Measurements from ENCODE around the gene STMP1.
"Not testable (repeated sequence)": the region's sequence is repeated elsewhere in the genome, so short reads cannot be mapped to it uniquely, and the experiment has no call there.

STMP1 gene

DNA sequence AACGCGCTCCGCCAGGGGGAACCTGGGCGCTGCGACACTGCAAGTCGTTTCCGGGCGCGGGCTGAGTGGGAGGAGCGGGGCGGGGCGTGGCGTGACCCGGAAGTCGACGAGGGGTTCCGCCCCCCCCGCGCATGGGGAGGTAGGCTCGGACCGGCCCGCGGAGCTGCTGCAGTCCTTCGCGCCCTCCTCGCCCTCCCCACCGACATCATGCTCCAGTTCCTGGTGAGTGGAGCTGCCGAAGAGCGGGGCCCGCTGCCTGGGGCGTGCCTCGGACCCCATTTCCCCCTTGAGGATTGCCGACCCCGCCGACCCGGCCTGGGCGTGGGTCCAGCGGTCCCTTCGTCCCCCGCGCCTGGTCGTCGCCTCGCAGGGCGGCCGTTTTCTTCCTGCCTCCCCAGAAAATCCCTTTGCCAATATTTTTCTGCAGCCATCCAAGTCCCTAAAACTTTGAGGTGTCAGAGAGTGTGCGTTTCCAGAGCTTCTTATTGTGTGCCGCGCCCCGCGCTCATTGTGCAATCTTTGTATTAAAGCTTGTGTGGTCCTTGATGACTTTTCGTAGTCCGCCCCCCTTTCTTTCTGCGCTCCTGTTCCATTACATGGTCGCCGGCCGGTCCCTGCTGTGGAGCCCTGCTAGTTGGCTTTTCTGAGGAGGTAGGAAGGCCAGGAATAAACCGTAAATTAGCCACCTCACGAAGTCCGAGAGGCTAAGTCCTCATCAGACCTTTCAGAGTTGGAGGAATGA lies at the start of gene STMP1:
STMP1 (plus strand) TSS at position 142 of the 742 bp plus-strand sequence.
- Histone ChIP-seq H3K4me1 (ENCODE audit: insufficient read depth, low read length) (no peaks in the 10 kb centered on the region; the same call in 1 of the 2 replicates), H3K9ac (ENCODE audit: low read depth, low read length) (peak within 1 kb of the TSS; percentile 86), H3K9me3 (ENCODE audit: control insufficient read depth, insufficient read depth, low read length) (no peaks in the 10 kb centered on the region), H3K36me3 (ENCODE audit: insufficient read depth, low read length) (no peaks in the 10 kb centered on the region; the same call in 1 of the 2 replicates)

DNA sequence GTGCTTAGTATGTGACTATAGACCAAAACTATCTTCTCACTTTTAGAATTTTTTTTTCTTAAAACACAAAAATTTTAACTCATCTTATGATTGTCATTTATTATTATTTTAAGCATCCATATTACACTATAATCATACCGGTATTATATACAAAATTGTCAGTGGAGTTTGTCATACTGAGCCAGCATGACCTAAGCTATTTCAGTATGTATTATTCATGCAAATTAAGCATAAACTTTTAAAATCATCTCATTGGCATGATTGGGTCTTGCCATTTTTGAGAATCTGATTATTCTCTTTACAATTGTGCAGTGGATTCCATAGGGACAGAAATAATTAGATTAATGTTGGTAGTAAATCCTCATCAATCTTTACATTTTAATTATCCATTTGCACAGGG lies 46.2 kb upstream of the STMP1 start:
- Histone ChIP-seq H3K9ac (ENCODE audit: low read depth, low read length) (no peak overlapping the region), H3K36me3 (ENCODE audit: insufficient read depth, low read length) (peaks cover 8% of the 10 kb centered on the region), H3K4me1 (ENCODE audit: insufficient read depth, low read length) (no peaks in the 10 kb centered on the region)

DNA sequence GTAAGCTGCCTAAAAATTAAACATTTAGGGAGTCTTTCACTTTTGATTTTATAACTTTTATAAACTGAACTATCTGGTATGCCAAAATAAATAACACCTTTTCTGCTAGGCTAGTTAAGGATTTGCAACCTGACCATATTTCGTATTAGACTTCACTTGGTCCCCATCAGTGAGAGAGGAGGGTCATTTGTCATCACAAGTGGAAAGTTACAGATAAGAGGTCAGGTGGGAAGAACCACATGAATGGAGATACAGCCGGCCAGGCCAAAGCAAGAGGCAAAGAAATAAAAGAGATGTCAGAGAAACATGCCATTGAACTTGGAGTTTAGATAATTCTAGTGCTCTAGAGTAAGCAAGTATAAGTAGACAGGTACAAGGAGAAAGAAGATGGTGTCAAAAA lies 44.5 kb upstream of the STMP1 start:
- Histone ChIP-seq H3K4me1 (ENCODE audit: insufficient read depth, low read length) (no peaks in the 10 kb centered on the region), H3K36me3 (ENCODE audit: insufficient read depth, low read length) (peaks cover 12% of the 10 kb centered on the region), H3K9me3 (ENCODE audit: control insufficient read depth, insufficient read depth, low read length) (no peaks in the 10 kb centered on the region), H3K9ac (ENCODE audit: low read depth, low read length) (no peak overlapping the region)

More for the DNA sequence above, 46.2 kb upstream of the STMP1 start:
- no peaks in the 10 kb centered on the region for H3K9me3 ChIP-seq (ENCODE audit: control insufficient read depth, insufficient read depth, low read length)

DNA sequence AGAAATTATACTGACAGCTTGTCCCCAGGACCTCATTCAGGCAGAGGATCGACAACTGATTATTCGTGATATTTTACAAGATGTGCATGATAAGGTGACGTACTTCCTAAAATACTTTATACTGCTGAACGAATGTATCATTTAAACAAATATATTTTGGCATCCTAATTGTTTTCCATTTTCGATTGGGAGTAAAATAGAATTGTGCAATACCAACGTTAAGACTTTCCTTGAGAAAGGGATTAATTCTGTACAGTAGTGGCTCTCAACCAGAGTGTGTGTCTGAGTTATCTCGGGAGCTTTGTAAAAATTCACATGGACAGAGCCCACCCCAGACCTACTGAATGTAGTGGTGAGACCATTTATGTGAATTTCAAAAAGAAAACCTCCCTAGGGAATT lies 43.8 kb upstream of the STMP1 start:
- H3K36me3 ChIP-seq (ENCODE audit: insufficient read depth, low read length), result peaks cover 12% of the 10 kb centered on the region
- H3K4me1 ChIP-seq (ENCODE audit: insufficient read depth, low read length), result no peaks in the 10 kb centered on the region
- no peak overlapping the region for H3K9ac ChIP-seq (ENCODE audit: low read depth, low read length)
- no peaks in the 10 kb centered on the region for H3K9me3 ChIP-seq (ENCODE audit: control insufficient read depth, insufficient read depth, low read length)

DNA sequence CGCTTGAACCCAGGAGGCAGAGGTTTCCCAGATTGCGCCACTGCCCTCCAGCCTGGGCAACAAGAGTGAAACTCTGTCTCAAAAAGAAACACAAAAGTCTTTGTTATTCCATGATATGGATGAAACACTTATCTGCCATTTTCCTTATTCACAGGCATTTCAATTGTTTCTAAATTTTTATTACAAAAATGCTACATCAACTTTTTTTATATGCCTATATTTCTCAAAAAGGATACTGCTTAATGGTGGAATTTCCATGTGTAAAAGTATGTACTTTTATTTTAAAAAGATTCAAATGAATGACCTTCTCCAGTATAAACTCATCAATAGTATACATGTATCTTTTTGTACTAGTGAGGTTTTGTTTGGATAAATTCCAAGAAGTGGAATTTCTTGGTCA lies 41.9 kb upstream of the STMP1 start:
- Histone ChIP-seq H3K36me3 (ENCODE audit: insufficient read depth, low read length) (peaks cover 18% of the 10 kb centered on the region), H3K9me3 (ENCODE audit: control insufficient read depth, insufficient read depth, low read length) (no peaks in the 10 kb centered on the region), H3K9ac (ENCODE audit: low read depth, low read length) (no peak overlapping the region), H3K4me1 (ENCODE audit: insufficient read depth, low read length) (no peaks in the 10 kb centered on the region)

DNA sequence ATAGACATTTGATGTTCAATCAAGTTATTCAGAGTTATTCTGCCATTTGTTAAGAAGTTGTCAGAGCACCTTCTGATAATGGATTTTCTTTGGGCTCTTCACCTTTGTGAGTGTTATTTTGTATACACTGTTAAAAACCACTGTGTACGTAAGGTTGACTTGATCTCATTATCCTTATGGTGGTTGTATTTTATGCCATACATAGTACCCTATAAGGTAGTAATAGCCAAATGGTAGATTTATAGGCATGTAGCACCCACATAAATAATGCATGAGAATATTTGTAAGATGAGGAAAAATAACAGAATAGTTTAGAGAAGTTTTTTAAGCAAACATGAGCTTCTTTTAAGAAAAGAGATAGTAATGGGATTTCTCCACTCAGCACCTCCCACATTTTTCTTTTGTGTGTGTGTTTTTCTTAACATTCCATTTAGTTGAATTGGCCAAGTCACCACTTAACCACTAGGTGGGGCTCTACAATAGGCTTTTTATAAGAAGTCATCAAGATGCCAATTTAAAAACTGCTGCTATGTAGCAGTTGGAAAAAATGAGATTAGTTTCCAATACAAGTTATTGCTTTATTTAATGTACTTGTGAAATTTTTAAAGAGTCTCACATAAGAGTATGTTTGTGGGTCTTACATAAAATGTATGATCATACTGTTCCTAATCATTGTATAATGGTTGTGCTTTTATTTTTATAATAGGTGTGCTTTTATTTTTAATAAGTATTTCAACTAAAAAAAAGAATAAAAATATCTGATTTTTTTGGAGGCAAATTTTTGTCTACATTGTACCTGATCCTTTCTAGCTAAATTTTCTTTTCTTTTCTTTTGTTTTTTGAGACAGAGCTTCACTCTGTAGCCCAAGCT lies 41.1 kb upstream of the STMP1 start:
- Histone ChIP-seq H3K9me3 (ENCODE audit: control insufficient read depth, insufficient read depth, low read length) (no peaks in the 10 kb centered on the region), H3K4me1 (ENCODE audit: insufficient read depth, low read length) (no peaks in the 10 kb centered on the region), H3K36me3 (ENCODE audit: insufficient read depth, low read length) (peaks cover 23% of the 10 kb centered on the region), H3K9ac (ENCODE audit: low read depth, low read length) (no peak overlapping the region)

DNA sequence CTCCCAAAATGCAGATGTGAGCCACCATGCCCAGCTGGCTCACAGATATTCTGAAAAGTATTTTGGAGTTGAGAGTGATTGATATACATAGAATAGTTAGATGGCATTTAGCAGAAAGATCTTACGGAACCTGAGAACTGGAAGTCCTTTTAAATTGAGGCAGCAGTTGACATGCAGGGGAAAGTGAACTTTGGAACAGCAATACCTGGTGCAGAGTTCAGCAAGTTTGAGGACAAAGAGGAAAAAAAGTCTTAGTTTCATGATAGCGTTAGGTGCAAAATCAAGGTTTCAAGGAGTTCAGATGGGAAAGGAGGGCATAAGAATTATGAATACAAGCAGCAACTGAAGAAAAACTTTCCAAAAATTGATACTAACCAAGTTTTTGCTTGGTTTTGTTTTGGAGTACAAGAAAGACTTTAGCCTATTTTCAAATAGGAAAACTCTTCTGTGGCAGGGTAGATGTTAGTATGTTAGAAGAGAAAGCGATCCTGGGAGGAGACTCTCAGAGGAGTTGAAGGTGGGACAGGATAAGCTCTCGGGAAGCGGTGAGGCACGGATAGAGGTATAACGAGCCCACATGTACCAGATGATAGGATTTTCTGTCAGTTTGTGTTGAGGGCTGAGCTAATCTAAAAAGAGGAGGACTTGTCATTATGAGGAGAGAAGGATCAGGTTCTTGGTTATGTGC lies 28.0 kb upstream of the STMP1 start:
- no peak overlapping the region for H3K9ac ChIP-seq (ENCODE audit: low read depth, low read length)
- H3K36me3 ChIP-seq (ENCODE audit: insufficient read depth, low read length), result peaks cover 24% of the 10 kb centered on the region
- H3K4me1 ChIP-seq (ENCODE audit: insufficient read depth, low read length), result no peaks in the 10 kb centered on the region
- H3K9me3 ChIP-seq (ENCODE audit: control insufficient read depth, insufficient read depth, low read length), result no peaks in the 10 kb centered on the region

DNA sequence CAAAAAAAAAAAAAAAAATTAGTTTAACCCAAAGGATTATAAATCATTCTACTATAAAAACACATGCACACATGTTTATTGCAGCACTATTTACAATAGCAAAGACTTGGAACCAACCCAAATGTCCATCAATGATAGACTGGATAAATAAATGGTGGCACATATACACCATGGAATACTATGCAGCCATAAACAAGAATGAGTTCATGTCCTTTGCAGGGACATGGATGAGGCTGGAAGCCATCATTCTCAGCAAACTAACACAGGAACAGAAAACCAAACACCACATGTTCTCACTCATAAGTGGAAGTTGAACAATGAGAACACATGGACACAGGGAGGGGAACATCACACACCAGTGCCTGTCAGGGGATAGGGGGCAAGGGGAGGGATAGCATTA lies 22.6 kb upstream of the STMP1 start:
- H3K9ac ChIP-seq (ENCODE audit: low read depth, low read length); H3K4me1 ChIP-seq (ENCODE audit: insufficient read depth, low read length); H3K9me3 ChIP-seq (ENCODE audit: control insufficient read depth, insufficient read depth, low read length): not testable (repeated sequence)
- H3K36me3 ChIP-seq (ENCODE audit: insufficient read depth, low read length), result peaks cover 34% of the 10 kb centered on the region

DNA sequence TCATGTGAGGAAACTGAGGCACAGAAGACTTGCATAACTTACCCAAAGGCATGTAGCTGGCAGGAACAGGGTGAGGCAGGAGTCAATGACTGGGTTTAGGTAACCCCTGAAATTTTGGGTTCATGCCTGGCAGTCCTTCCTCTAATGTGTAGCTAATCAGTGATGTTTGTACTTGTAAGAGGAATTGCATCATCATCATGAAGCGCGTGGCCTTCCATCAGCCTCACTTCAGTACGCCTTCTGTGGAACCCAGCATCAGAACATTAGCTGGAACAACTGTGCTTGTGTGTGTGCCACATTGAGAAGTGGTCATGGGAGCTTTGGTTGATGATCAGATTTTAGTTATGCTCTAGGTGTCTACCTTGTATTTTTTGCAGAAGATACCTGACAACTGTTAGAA lies 18.2 kb upstream of the STMP1 start:
- no peaks in the 10 kb centered on the region for H3K4me1 ChIP-seq (ENCODE audit: insufficient read depth, low read length)
- H3K36me3 ChIP-seq (ENCODE audit: insufficient read depth, low read length), result peaks cover 22% of the 10 kb centered on the region

DNA sequence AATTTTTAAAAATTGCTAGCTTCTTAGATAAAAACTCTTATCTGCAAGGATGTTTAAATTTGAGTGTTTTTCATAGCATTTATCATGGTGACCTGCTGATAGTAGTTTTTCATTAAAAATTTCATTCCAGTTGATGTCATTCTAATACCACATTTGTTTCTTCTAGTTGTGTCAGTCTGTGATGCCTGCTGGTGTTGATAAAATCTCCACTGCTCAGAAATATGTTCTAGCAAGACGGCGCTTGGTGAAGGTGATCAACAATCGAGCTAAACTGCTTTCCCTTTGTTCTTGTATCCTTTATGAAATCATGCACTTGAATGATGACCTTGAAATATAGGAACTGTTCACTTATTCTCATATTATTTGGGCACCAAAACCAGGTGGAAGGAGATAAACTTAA lies 17.6 kb upstream of the STMP1 start:
- no peaks in the 10 kb centered on the region for H3K9me3 ChIP-seq (ENCODE audit: control insufficient read depth, insufficient read depth, low read length)
- H3K36me3 ChIP-seq (ENCODE audit: insufficient read depth, low read length), result peaks cover 19% of the 10 kb centered on the region
- no peak overlapping the region for H3K9ac ChIP-seq (ENCODE audit: low read depth, low read length)
- H3K4me1 ChIP-seq (ENCODE audit: insufficient read depth, low read length), result no peaks in the 10 kb centered on the region

More for the DNA sequence above, 18.2 kb upstream of the STMP1 start:
- Histone ChIP-seq H3K9ac (ENCODE audit: low read depth, low read length) (no peak overlapping the region), H3K9me3 (ENCODE audit: control insufficient read depth, insufficient read depth, low read length) (no peaks in the 10 kb centered on the region)

DNA sequence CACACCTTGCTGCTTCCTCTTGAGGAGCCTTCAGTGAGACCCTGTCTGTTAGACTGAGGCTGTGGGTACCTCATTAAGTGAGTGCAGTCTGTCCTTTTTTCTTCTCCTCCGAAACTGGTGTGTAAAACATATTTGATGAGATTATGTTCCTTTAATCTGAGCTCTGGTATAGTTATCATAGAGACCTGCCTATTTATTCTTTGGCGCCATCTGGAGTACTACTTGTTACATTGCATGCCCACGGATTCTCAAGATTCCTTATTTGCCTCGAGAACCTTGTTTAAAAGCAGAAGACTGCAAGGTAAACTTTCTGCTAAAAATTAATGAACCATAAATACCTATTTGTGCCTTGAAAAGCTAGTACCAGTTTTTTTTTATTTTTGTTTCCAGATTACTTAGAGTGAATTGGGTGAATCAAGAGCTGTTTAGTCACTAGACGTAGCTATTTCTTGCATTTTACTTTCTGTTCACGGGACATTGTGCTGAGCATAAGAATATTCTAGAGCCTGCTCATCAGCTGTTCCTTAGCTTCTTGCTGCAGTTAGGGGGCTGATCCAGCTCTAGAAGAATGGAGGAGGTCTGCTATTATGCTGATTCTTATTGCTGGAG lies 16.9 kb upstream of the STMP1 start:
- H3K9ac ChIP-seq (ENCODE audit: low read depth, low read length), result no peak overlapping the region
- H3K9me3 ChIP-seq (ENCODE audit: control insufficient read depth, insufficient read depth, low read length), result no peaks in the 10 kb centered on the region
- peaks cover 15% of the 10 kb centered on the region for H3K36me3 ChIP-seq (ENCODE audit: insufficient read depth, low read length)
- H3K4me1 ChIP-seq (ENCODE audit: insufficient read depth, low read length), result no peaks in the 10 kb centered on the region

DNA sequence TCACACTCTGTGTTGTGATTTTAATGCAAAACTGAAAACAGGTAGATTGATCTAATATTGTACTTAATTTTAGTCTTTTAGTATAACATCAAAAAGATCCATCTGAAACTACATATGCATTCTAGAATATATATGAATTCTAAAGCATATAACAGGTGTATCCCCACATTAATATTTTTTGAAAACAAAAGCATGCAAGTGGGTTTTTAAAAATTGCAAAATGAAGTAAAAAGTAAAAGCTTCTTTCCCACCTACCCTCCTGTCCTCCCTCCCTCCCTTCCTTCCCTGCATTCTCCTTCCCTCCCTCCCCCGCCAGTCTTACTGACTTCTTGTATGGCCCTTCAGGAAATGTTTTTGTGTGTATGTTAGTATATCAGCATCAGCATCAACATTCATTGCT lies 14.6 kb upstream of the STMP1 start:
- Histone ChIP-seq H3K9ac (ENCODE audit: low read depth, low read length) (no peak overlapping the region), H3K36me3 (ENCODE audit: insufficient read depth, low read length) (peaks cover 5% of the 10 kb centered on the region), H3K4me1 (ENCODE audit: insufficient read depth, low read length) (no peaks in the 10 kb centered on the region), H3K9me3 (ENCODE audit: control insufficient read depth, insufficient read depth, low read length) (no peaks in the 10 kb centered on the region)

DNA sequence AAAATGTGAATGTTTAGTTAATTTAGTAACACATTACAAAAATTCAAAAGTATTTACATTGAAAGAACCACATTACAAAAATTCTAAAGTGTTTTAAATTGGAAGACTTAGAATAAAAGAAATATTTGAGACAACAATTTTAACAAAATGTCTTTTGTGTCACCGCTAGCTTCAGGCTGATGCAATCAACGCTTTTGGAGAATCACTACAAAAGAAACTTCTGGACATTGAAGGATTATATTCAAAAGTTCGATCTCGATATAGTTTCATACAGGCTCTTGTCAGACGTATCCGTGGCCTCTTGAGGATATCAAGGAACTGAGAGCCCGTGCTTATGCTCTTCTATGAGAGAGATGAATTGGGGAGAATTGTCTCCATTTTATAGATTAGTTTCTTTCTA lies 14.1 kb upstream of the STMP1 start:
- no peak overlapping the region for H3K9ac ChIP-seq (ENCODE audit: low read depth, low read length)
- no peaks in the 10 kb centered on the region for H3K4me1 ChIP-seq (ENCODE audit: insufficient read depth, low read length)
- H3K36me3 ChIP-seq (ENCODE audit: insufficient read depth, low read length), result peaks cover 5% of the 10 kb centered on the region
- H3K9me3 ChIP-seq (ENCODE audit: control insufficient read depth, insufficient read depth, low read length), result no peaks in the 10 kb centered on the region

DNA sequence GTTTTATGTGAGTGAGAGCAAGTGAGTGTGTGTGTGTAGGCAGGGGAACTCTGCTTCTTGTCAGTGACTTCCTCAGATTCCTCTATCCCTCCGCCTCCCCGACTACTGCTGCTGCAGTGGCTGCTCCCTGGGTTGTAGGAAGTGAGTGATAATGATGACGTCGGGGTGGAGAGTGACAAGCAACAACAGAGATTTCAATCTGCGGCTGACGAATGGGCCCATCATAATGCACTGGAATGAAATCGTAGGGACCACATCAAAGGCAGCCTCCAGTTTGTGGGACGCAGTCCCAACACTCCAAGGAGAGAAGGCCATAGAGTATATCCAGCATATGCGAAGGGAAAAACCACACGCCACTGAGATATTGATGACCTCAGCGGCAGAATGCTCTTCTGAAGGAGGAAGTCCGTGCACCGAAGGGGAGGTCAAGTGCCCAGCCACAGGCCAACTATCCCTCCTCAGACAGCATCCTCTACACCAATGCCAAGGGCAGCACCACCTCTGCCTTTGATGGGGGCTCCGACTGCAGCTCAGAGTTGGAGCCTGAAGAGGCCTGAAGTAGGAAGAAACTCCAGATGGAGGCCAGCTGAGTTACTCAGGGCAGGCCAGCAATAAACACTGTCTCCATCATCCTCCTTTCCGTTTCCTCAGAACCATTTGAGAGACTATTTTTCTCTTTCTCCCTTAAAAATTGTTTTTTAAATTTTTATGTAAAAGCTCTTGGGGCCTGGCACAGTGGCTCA lies 11.3 kb upstream of the STMP1 start:
- Histone ChIP-seq H3K4me1 (ENCODE audit: insufficient read depth, low read length) (no peaks in the 10 kb centered on the region), H3K36me3 (ENCODE audit: insufficient read depth, low read length) (peaks cover 2% of the 10 kb centered on the region), H3K9ac (ENCODE audit: low read depth, low read length) (no peak overlapping the region), H3K9me3 (ENCODE audit: control insufficient read depth, insufficient read depth, low read length) (no peaks in the 10 kb centered on the region)

Data from ES-I3 (cell line).